Measurements from ENCODE around the gene TMEM150A. TPM values are rescaled to one million over a fixed set of nuclear protein-coding genes. Genes with fewer than 3 reads are reported as not detected.

TMEM150A gene
- total and polyA plus RNA-seq, 2 of the 13 experiments (the other 11 are each of a cell fraction or from before 2014, with no cell fraction given): 30.1 to 70.4 TPM

GRCh38 chr2:85551698-85552678 lies 50.5 kb downstream of the TMEM150A start (continued):
- TF ChIP-seq UBTF (CRISPR knock-in tag; IDR thresholded peaks at IDR 0.05) (no peak), ZNF773 (CRISPR knock-in tag; IDR thresholded peaks at IDR 0.05; ENCODE audit: borderline replicate concordance) (no peak), HNRNPH1 (optimal IDR thresholded peaks at IDR 0.05; ENCODE audit: low read depth, low read length) (no peak), ZBTB38 (CRISPR knock-in tag; IDR thresholded peaks at IDR 0.05) (no peak), ZNF143 (CRISPR knock-in tag; IDR thresholded peaks at IDR 0.05) (no peak), SATB2 (CRISPR knock-in tag; IDR thresholded peaks at IDR 0.05) (no peak), GMEB1 (CRISPR knock-in tag; IDR thresholded peaks at IDR 0.05; ENCODE audit: borderline replicate concordance) (no peak), ZNF766 (CRISPR knock-in tag; IDR thresholded peaks at IDR 0.05; ENCODE audit: borderline replicate concordance) (no peak), SKI (IDR thresholded peaks at IDR 0.05; ENCODE audit: partially characterized antibody) (no peak), HOXD1 (CRISPR knock-in tag; IDR thresholded peaks at IDR 0.05) (no peak), ZNF609 (CRISPR knock-in tag; IDR thresholded peaks at IDR 0.05; ENCODE audit: borderline replicate concordance) (no peak), ZFP36L1 (CRISPR knock-in tag; IDR thresholded peaks at IDR 0.05) (no peak), TAF1 (CRISPR knock-in tag; IDR thresholded peaks at IDR 0.05) (no peak)
- TF ChIP-seq, protein P1, sequence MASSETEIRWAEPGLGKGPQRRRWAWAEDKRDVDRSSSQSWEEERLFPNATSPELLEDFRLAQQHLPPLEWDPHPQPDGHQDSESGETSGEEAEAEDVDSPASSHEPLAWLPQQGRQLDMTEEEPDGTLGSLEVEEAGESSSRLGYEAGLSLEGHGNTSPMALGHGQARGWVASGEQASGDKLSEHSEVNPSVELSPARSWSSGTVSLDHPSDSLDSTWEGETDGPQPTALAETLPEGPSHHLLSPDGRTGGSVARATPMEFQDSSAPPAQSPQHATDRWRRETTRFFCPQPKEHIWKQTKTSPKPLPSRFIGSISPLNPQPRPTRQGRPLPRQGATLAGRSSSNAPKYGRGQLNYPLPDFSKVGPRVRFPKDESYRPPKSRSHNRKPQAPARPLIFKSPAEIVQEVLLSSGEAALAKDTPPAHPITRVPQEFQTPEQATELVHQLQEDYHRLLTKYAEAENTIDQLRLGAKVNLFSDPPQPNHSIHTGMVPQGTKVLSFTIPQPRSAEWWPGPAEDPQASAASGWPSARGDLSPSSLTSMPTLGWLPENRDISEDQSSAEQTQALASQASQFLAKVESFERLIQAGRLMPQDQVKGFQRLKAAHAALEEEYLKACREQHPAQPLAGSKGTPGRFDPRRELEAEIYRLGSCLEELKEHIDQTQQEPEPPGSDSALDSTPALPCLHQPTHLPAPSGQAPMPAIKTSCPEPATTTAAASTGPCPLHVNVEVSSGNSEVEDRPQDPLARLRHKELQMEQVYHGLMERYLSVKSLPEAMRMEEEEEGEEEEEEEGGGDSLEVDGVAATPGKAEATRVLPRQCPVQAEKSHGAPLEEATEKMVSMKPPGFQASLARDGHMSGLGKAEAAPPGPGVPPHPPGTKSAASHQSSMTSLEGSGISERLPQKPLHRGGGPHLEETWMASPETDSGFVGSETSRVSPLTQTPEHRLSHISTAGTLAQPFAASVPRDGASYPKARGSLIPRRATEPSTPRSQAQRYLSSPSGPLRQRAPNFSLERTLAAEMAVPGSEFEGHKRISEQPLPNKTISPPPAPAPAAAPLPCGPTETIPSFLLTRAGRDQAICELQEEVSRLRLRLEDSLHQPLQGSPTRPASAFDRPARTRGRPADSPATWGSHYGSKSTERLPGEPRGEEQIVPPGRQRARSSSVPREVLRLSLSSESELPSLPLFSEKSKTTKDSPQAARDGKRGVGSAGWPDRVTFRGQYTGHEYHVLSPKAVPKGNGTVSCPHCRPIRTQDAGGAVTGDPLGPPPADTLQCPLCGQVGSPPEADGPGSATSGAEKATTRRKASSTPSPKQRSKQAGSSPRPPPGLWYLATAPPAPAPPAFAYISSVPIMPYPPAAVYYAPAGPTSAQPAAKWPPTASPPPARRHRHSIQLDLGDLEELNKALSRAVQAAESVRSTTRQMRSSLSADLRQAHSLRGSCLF (CRISPR knock-in tag; IDR thresholded peaks at IDR 0.05; ENCODE audit: borderline replicate concordance): no peak
